T follicular helper cell (primary cell): ENCODE data around the gene KPNA5.
"Not testable (repeated sequence)": the region's sequence is repeated elsewhere in the genome, so short reads cannot be mapped to it uniquely, and the experiment has no call there.

Source experiments
- DNase-seq: peaks from one replicate; pipeline ENCODE4 v3.0.0-alpha.2; 2020; ENCODE audit warnings: low read depth
- total RNA-seq, 2 experiments: gene quantifications; one replicate each; lab custom pipeline; 2026; lab: John Stamatoyannopoulos, UW

Gene KPNA5
- 56.4 to 107 reads per million in 2 experiments for total RNA-seq

- peak; percentile 87 for DNase-seq
Observed at GRCh38 chr6:116680880-116681672, at the start of gene KPNA5. KPNA5 (plus strand) TSS chr6:116681211; CDS start chr6:116681335, 124 bp downstream.

- DNase-seq, result no peak
Observed at GRCh38 chr6:116631379-116631990, 49.5 kb upstream of the KPNA5 start.

DNA sequence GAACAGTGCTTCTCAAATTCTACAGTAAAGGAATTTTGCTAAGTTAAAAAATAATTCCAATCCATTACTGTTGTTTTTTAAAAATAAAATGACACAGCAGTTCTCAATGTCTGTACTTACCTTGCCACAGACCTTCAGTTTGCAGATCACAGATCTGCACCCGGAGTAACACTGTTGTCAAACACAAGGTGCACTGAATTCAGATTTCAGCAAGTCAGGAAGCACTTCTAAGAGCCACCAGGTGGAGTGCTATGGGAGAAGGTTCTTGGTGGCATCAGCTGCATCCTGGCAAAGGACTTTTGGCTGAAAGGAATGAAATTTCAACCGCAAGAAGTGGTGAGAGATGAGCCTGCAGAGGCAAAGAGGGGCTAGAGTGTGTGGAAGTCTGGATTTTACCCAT lies 47.3 kb upstream of the KPNA5 start:
- DNase-seq, result no peak

DNA sequence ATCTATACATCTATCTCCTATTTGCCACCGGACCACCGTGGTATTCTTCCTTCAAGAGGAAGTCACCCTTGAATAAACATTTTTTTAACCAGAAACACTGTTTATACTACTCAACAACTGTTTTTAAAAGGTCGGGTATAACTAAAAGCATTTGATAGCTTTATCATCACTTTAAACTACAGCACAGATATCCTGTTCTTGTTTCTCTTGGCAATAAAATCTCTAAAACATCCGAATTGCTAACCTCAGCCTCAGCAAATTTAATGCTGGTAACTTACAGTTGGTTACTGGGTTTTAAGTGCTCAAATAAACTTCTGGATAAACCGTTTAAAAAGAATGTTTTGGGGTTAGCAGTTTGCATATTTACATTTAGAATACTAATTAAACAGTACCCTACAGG lies 32.9 kb upstream of the KPNA5 start:
- DNase-seq, result no peak

DNA sequence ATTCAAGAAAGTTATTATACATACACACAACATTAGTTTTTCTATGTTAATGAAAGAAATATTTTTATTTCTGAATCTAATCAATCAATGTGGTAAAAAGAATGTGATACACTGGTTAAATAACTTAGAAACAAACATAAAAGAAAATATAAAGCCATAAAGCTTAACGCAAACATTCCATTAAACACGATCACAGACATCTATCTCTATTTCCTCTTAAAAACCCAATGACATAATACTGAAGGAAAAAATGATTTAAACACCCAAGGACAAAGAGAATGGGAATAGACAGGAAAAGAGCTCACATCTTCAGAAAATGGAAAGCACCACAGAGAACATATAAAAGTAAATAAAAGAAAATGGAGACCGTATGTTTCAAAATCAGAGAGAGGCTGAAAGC lies 31.9 kb upstream of the KPNA5 start:
- DNase-seq, result no peak

GRCh38 chr6:116651916-116652315 lies 29.1 kb upstream of the KPNA5 start:
- DNase-seq, result no peak

DNA sequence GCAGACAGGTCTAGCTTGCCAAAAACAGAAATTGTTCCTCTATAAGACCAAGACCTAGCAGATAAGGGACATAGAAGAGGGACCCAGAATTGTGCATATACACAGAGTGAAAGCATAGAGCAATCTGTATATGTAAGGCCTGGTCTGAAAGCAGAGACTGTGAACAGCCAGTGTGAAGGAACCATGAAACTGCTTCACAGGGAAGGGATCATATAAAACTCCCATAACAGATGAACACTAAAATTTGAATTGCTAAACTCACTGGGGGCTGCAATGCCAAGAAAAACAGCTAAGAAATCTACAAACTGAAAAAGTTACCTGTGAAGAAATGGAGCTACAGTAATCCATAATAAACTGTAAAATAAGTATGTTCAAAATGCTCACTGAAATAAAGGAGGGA lies 19.4 kb upstream of the KPNA5 start:
- DNase-seq, result no peak

GRCh38 chr6:116662202-116662601 lies 18.8 kb upstream of the KPNA5 start:
- no peak for DNase-seq

DNA sequence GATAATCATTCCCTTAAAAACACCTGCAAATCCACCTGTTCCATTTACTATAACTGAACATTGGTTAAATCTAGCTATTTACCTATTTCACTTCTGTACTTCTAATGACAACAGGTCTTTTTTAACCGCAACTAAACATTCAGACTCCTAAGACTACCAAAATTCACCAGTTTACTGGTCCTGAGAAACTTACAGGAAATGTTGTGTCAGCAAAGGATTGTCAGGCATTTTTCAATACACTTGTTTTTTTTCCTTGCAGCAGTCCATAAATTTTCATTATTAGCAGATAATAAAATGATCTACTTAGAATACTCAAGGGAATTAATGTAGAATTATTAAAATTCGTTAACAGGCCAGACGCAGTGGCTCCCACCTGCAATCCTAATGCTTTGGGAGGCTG lies 17.7 kb upstream of the KPNA5 start:
- no peak for DNase-seq

DNA sequence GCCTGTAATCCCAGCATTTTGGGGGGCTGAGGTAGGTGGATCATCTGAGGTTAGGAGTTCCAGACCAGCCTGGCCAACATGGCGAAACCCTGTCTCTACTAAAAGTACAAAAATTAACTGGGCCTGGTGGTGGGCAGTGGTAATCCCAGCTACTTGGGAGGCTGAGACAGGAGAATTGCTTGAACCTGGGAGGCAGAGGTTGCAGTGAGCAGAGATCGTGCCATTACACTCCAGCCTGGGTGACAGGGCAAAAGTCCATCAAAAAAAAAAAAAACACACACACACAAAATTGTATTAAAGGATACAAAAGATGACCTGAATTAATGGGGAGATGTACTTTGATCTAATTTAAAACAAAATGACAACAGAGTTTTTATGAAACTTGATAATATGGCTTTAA lies 16.8 kb upstream of the KPNA5 start:
- DNase-seq, result not testable (repeated sequence)

DNA sequence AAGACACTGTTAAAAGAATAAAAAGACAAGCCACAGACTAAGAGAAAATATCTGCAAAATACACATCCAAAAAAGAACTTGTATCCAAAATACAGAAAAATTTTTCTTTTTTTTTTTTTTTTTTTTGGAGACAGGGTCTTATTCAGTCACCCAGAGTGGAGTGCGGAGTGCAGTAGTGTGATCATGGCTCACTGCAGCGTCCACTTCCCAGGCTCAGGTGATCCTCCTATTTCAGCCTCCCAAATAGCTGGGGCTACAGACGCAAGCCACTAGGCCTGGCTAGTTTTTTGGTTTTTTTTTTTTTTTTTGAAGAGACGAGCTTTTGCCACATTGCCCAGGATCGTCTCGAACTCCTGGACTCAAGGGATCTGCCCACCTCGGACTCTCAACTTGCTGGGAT lies 15.5 kb upstream of the KPNA5 start:
- DNase-seq, result no peak

GRCh38 chr6:116666869-116667268 lies 14.1 kb upstream of the KPNA5 start:
- no peak for DNase-seq

GRCh38 chr6:116667623-116668022 lies 13.4 kb upstream of the KPNA5 start:
- DNase-seq, result no peak

DNA sequence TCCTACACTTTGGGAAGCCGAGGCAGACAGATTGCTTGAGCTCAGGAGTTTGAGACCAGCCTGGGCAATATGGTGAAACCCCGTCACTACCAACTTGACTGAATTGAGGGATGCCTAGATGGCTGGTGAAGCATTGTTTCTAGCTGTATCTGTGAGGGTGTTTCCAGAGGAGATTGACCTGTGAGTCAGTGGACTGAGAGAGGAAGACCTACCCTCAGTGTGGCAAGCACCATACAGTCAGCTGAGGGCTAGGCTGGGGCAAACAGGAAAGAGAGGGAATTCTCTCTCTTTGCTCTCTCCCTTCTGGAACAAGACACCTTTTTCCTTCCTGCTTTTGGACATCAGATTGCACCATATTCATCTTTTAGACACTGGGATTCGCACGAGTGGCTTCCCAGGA lies 8.7 kb upstream of the KPNA5 start:
- DNase-seq, result no peak

- DNase-seq, result no peak
Observed at GRCh38 chr6:116676021-116676420, 5.0 kb upstream of the KPNA5 start.

GRCh38 chr6:116682334-116682712 lies 1.3 kb downstream of the KPNA5 start:
- DNase-seq, result peak; percentile 7

GRCh38 chr6:116685437-116685993 lies 4.5 kb downstream of the KPNA5 start:
- no peak for DNase-seq

GRCh38 chr6:116686475-116687101 lies 5.6 kb downstream of the KPNA5 start:
- not testable (repeated sequence) for DNase-seq

- DNase-seq, result no peak
Observed at GRCh38 chr6:116691154-116691553, 10.1 kb downstream of the KPNA5 start.

DNA sequence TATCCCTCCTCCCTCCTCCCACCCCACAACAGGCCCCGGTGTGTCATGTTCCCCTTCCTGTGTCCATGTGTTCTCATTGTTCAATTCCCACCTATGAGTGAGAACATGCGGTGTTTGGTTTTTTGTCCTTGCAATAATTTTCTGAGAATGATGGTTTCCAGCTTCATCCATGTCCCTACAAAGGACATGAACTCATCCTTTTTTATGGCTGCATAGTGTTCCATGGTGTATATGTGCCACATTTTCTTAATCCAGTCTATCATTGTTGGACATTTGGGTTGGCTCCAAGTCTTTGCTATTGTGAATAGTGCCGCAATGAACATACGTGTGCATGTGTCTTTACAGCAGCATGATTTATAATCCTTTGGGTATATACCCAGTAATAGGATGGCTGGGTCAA lies 11.9 kb downstream of the KPNA5 start:
- DNase-seq, result not testable (repeated sequence)

GRCh38 chr6:116693275-116693674 lies 12.3 kb downstream of the KPNA5 start:
- not testable (repeated sequence) for DNase-seq

GRCh38 chr6:116695401-116695800 lies 14.4 kb downstream of the KPNA5 start:
- DNase-seq, result no peak

GRCh38 chr6:116697480-116697879 lies 16.5 kb downstream of the KPNA5 start:
- no peak for DNase-seq
